IPS DF 6.9 (cell line): ENCODE measurements around the gene NFIB.

Source experiments
- DNase-seq: peaks from one replicate; pipeline ENCODE4 v3.0.0-alpha.2; 2013; ENCODE audit warnings: low read depth, low spot score
- H3K27ac ChIP-seq: one replicate; pipeline ENCODE4 v1.5.1; 2013; ENCODE audit warnings: low read length, control low read depth
- H3K27me3 ChIP-seq: 2 replicates; pipeline ENCODE4 v1.6.1; 2013; ENCODE audit warnings: mild to moderate bottlenecking, low read length; ENCODE audit not compliant: control insufficient read depth, insufficient read depth
- H3K36me3 ChIP-seq: 2 replicates; pipeline ENCODE4 v1.6.1; 2013; ENCODE audit warnings: low read length; ENCODE audit not compliant: control insufficient read depth, insufficient read depth
- H3K4me1 ChIP-seq: 2 replicates; pipeline ENCODE4 v1.6.1; 2013; ENCODE audit warnings: low read length; ENCODE audit not compliant: control insufficient read depth, insufficient read depth
- H3K4me3 ChIP-seq: 2 replicates; pipeline ENCODE4 v1.5.1; 2013; ENCODE audit warnings: mild to moderate bottlenecking, low read length
- H3K9me3 ChIP-seq: 2 replicates; pipeline ENCODE4 v1.6.1; 2013; ENCODE audit warnings: low read length, inconsistent platforms; ENCODE audit not compliant: control insufficient read depth, insufficient read depth
- WGBS: extraction: QIAGEN DNeasy Blood & Tissue Kit; methylation state at CpG from one replicate; pipeline ENCODE4 v1.1.7; 2013; ENCODE audit warnings: mixed read lengths, missing lambda C conversion rate; ENCODE audit not compliant: insufficient read length, insufficient coverage; 5-methylcytosine and 5-hydroxymethylcytosine counted together

The NFIB gene

DNA sequence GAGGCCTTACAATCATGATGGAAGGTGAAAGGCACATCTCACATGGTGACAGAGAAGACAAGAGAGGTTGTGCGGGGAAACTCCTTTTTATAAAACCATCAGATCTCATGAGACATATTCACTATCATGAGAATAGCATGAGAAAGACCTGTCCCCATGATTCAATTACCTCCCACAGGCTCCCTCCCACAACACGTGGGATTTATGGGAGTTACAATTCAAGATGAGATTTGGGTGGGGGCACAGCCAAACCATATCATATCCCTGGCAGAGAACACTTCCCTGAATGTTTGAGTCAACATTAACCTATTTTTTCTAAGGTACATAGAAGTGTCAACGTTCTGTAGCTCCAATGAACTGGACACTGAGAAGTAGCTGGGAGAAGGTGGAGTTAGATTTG, 280.9 kb downstream of the NFIB start:
- Histone ChIP-seq H3K36me3 (no peaks in the 10 kb centered on the region), H3K9me3 (no peaks in the 10 kb centered on the region), H3K4me3 (no peak overlapping the region), H3K27ac (no peak overlapping the region), H3K27me3 (no peaks in the 10 kb centered on the region), H3K4me1 (no peaks in the 10 kb centered on the region)
- no peak for DNase-seq
- no CpG with 5 or more reads among the region's 3 CpGs for WGBS
